Stimulated activated CD8-positive, alpha-beta memory T cell treated with anti-CD3 and anti-CD28 coated beads, Interleukin-7, amount 100 ng/mL, for 48 hours (primary cell): Measurements from ENCODE around the gene CRIP1.

Experiments
- DNase-seq, 2 donors: peaks; one replicate each; pipeline ENCODE4 v3.0.0-alpha.2; 2020; ENCODE audit warnings: low read depth in 1 of 2; ENCODE audit errors: extremely low read depth in 1 of 2

Gene CRIP1

GRCh38 chr14:105480199-105480746 lies 6.4 kb upstream of the CRIP1 start:
- DNase-seq = no peak

DNA sequence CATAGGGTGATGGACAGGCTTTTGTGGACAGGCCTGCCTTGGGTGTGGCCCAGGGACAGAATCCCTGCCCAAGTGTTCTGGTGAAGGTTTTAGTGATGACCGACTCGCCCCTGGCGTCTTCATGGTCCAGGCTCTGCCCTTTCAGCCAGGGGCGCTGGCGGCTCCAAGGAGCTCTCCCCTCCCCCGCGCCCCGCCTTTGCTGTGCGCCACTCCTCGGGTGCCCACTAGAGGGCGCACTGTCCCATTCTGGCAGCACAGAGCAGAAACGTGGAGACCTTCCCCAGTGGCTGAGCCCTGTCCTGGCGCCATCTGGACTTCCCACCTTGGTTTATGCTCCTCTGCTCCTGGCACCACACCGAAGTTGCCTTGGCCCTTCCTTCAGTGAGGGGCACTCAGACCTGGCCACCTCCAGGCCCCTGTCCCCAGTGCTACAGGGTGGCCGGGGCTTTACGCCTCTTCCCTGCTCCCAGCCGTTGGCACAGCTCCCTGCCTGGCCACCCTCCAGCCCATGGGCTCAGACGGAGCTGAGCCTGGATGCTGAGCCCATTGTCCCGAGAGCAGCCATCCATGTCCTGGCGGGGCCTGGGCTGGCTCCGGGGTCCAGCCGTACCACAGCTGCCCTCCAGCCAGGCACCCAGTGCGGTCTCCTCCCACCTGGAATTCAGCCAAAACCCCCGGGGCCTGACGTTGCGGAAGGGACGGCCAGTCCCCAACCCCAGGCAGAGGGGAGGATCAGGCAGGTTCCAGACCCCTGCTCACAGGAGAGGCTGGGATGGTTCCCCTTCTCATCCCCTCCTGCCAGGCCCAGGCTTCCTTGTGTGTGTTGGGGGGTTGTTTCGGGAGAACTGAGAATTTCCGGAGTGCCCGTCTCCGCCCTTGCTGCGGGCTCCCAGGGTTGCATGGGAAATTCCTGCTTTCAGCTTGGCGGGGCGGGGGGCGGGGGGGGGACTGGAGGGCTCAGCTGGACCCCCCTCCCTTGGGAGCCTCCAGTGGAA lies 5.6 kb upstream of the CRIP1 start:
- peak; percentile 71 to 73 for DNase-seq

DNA sequence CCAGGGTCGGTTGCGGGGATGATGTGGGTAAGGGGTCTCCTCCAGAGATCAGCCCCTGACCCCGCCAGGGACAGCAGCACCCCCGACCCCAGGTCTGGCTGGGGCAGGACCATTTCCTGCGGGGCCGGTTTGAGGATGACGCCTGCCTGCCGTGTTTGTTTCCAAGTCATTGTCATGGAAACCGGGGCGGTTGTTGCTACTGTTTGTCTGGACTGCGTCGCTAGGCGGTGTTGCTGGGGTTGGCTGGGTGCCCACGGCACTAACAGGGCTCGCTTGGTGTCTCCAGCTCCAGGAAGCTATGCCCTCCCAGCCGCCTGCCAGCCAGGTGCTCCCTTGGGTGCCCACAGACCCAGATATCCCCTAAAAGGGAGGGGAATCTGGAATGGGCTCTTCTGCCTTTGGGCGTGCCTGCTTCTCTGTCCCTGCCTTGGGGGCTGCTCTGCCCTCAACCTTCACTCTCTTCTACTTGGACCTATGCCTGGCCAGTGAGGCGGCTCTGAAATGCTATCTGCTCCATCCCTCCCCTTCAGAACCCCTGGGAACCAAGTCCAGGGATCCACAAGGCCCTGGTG lies 4.7 kb upstream of the CRIP1 start:
- DNase-seq = peak; percentile 74 to 93

DNA sequence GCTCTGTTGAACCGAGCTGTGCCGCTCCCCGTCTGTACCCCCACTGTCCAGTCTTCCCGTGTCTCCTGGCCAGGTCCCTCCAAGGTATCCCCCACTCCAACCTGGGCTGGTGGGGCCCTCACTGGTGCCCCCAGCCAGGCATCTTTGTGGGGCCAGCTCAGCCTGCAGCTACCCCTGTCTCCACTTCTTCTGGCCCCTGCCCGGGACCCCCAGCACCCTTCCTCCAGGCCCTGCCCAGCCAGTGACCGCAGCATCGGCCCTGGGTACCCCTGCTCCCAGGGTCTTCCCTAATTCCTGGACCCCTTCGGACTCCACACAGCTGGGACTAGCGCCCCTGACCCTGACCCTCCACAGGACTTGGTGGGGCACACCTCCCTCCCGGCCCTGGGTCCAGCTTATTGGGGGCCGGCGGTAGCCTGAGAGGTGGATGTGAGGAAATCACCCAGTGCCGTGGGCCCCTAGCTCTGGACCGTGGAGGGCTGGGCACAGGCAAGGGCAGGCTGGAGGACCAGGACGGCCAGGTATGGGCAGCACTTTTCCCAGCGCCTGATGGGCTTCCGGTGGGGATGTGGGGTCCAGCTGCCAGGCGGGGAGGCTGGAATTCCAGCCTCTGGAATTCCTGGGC lies 4.1 kb upstream of the CRIP1 start:
- DNase-seq = no peak

- no peak for DNase-seq
Measured at GRCh38 chr14:105483300-105484068, 3.2 kb upstream of the CRIP1 start.

GRCh38 chr14:105484069-105484996 lies 2.4 kb upstream of the CRIP1 start:
- no peak for DNase-seq

DNA sequence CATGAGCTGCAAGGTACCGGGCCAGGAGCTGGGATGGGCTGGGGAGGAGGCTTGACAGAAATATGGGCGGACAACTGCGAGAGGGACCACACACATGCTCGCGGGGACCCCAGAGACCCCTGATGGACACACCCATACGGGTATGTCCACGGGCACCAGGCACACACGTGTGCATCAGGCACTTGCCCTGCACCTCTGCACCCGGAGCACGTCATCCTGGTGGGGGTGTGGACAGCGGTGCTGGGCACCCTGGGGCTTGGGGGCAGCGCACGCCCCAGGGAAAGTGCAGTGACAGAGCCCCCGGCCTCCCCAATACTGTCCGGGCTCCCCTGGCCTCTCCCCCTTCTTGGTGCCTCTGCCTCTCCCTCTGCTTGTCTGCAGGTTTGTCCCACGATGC lies 1.7 kb upstream of the CRIP1 start:
- no peak for DNase-seq

DNA sequence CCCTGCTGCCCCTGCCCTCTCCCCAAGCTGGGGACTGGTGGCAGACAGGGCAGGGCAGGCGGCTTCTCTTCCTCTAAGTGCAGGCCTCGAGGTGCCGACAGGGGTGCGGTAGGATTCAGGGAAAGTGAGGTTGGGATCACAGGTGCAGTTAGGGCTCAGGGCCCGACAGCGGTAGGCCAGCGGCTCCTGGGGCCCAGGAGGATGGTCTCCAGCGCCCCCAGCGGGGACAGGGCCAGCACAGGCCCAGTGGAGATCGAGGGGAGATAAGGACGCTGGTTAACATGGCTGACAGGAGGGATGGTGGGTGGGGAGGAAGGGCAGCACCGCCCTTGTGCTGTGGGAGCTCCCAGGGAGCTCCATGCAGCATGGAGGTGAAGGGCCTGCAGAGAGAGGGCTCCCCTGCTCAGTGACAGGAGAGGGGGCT lies 935 bp upstream of the CRIP1 start:
- no peak for DNase-seq

- no peak for DNase-seq
Measured at GRCh38 chr14:105486974-105487448, 325 bp downstream of the CRIP1 start.

DNA sequence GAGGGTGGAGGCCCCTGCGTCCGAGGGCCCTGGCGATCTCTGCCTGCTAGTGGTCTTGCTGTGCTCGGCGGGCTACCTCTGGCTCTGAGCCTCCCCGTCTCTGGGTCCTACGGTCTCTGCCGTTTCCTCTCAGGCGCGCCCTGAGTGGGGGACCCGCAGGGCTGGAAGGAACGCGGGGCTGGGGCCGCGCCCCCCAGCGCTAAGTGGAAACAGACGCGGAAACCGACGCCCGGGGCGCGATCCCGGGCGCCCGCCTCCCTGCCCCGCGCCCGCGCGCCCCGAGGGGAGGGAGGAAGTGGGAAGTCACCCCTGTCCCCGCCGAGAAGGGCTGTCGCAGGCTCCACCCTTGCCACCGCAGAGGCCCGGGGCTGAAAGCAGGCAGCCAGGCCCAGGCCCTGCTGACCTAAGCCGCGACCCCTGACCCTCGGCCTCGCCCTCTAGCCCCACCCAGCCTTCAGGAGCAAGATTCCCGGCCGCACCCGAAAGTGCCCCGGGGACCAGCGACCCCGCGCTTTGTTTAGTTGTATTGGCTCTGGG lies 831 bp downstream of the CRIP1 start:
- DNase-seq = no peak

DNA sequence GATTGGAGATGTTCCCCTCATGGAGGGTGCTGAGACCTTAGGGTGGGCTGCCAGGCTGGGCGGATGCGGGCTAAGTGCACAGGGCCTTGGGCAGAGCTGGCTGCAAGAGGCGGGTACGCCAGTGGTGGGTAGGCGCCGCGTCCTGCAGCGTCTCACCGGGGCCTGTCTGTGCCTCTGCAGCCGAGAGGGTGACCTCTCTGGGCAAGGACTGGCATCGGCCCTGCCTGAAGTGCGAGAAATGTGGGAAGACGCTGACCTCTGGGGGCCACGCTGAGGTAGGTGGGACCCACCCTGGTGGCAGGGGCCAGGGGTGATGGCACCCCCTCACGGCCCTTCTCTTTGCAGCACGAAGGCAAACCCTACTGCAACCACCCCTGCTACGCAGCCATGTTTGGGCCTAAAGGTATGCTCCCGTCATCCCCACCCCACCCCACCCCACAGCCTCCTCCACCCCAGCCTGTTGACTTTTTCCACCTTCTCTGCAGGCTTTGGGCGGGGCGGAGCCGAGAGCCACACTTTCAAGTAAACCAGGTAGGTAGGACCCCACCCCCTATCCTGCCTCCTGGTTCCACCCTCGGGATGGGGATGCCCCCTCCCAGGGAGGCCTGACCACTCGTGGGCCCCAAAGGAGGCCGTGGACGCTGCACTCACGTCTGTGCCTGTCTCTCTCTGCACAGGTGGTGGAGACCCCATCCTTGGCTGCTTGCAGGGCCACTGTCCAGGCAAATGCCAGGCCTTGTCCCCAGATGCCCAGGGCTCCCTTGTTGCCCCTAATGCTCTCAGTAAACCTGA lies 1.5 kb downstream of the CRIP1 start:
- no peak for DNase-seq

GRCh38 chr14:105488781-105489541 lies 2.3 kb downstream of the CRIP1 start:
- DNase-seq = no peak

DNA sequence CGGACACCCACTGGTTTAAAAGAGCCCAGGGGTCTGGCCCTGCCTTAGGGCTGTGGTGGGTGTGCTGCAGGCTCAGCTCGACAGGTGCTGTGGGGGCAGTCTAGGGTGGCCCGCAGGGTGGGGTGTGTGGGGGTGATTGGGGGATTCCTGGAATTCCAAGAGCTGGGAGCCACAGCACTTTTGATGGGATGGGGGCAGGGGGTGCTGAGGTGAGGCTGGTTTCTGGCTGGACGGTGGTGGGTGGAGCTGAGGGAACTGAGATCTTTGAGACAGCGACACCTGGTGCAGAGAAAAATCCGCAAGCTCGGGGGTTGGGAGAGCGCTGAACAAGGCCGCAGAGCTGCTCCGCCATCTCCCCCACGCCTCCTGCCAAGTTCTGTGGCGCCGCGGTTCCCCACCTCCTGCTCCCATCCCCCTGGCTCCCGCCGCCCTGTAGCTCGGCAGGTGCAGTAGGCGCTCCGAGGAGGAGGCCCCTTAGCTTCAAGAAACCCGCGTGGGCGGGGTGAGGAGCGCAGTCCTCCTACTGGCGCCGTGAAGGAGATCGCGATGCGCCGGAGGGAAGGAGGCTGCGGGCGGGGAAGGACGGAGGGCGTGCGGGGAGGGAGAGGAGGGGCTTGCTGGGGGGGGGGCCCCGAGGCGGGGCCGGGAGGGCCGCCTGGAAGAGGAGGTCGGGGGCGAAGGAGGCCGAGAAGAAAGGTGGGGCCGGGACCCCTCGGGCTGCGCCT lies 3.0 kb downstream of the CRIP1 start:
- DNase-seq = peak; percentile 77

- DNase-seq = no peak
Measured at GRCh38 chr14:105490267-105490571, 3.5 kb downstream of the CRIP1 start.

DNA sequence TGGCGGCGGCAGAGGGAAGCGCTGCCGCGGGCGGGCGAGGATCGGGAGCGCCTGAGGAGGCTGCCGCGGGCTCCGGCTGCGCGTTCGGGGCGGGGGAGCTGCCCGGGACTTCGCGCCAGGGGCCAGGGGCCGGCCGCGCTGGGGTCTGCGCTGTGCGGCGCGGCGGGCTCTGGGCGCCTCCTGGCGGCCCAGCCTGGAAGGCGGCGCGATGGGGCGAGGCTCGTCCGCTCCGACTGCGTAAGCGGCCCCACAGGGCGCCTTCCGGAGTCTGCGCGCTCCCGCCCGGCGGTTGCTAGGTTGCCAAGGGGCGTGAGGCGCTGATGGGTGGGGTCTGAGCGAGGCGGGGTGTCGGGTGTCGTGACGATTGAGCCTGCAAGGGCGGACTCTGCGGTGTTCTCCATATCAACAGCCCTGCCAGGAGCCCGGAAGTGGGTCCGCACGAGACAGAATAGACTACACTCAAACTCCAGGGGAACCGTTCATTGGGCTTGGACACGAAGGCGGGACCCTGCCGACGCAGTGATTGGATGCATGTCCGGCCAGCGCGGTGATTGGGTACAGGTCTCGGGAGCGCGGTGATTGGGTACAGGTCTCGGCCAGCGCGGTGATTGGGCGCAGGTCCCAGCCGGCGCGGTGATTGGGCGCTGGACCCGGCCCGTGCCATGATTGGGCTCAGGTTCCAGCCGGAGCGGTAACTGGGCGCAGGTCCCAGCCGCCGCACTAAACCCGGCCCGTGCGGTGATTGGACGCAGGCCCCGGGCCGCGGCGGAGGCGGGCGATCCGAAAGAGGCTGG lies 4.1 kb downstream of the CRIP1 start, which contains the start of gene TEDC1:
TSS of gene TEDC1 (plus strand) at position 675 of the 794 bp plus-strand sequence. CDS start 130 bp downstream, outside the sequence.
- peak; percentile 99 for DNase-seq

GRCh38 chr14:105491366-105491973 lies 4.8 kb downstream of the CRIP1 start:
- peak; percentile 78 to 86 for DNase-seq
